Jurkat, Clone E6-1 (cell line): ENCODE results near the gene COX17.
A peak's percentile ranks its signal among the peaks of the same experiment; 100 is the strongest.

Source experiments
- DNase-seq: peaks from one replicate; pipeline ENCODE4 v3.0.0-alpha.2; 2011; ENCODE audit warnings: low read depth, low spot score
- H3K4me3 ChIP-seq: 2 replicates; pipeline ENCODE4 v1.5.1; 2011; ENCODE audit warnings: mild to moderate bottlenecking, low read length, control low read depth, moderate library complexity

Gene COX17

DNA sequence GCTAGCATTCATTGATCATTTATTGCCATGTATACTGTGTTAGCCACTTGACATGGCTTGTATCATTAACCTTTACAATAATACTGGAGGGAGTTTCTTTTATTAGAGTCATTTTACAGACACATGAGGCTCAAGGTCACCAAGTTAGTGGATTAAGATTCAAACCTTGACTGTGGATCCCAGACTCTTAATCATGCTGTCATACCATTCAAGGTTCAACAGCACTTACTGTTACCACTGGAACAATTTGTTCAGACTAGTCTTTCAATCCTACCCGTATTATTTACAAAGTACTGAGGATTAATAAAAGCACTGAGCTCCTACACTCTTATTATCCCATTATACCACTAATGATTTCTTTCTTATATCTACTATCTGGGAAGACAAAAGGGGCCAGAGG lies 1.2 kb downstream of the COX17 start:
- H3K4me3 ChIP-seq, result peak overlapping the region; percentile 63
- no peak for DNase-seq

DNA sequence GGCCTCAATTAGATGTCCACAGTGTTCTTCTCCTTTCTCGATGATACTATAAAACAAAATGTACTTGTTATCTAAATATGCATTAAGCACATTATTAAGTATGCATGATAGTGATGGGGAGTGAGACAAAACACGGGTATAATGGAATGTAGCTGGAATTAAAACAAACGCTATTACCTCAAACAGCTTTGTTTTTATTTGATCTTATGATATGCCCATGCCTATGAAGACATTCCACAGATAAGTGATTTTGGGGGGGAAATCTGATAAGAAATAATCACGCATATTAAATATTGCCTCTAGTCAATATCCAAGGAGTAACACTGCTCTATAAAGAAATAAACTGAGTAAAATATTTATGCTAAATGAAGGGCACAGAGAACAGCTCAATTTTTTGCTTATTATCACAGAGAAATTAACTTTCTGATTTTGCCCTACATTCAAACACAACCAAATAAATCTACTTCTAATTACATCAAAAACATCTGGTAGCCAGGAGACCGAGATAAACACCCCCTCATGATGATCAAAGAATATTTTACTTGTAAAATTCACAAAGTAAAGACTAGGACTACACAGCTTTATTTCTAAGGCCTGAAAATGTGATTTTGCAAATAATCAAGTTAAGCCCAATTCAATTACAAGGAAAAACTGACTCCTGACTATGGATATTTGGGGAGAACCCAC lies 1.9 kb downstream of the COX17 start:
- H3K4me3 ChIP-seq, result no peak overlapping the region
- no peak for DNase-seq

DNA sequence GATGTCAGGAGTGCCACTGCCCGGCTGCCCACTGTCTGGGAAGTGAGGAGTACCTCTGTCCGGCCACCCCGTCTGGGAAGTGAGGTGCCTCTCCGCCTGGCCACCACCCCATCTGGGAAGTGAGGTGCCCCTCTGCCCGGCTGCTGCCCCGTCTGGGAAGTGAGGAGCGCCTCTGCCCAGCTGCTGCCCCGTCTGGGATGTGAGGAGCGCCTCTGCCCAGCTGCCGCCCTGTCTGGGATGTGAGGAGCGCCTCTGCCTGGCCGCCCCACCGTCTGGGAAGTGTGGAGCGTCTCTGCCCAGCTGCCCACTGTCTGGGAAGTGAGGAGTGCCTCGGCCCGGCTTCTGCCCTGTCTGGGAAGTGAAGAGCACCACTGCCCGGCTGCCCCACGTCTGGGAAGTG lies 3.3 kb downstream of the COX17 start:
- no peak overlapping the region for H3K4me3 ChIP-seq
- DNase-seq, result no peak

DNA sequence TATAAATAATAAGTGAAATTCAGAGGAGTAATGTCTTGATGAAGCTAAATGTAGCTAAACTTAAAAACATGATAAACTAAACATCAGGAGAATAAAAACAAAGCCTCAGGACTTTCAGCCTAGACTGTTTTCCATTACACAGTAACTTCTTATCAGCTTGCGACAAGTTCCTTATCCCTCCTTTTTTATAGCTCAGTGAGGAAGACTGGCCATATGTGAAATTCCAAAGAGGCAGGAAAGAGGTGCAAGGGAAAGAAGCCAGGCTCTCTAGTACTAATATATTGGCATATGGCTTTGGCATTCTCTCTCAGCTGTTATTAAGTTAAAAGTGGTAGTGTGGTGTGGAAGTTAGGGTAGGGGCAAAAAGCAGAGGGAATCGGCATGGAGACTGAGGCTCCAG lies 4.4 kb downstream of the COX17 start:
- H3K4me3 ChIP-seq, result no peak overlapping the region
- no peak for DNase-seq

DNA sequence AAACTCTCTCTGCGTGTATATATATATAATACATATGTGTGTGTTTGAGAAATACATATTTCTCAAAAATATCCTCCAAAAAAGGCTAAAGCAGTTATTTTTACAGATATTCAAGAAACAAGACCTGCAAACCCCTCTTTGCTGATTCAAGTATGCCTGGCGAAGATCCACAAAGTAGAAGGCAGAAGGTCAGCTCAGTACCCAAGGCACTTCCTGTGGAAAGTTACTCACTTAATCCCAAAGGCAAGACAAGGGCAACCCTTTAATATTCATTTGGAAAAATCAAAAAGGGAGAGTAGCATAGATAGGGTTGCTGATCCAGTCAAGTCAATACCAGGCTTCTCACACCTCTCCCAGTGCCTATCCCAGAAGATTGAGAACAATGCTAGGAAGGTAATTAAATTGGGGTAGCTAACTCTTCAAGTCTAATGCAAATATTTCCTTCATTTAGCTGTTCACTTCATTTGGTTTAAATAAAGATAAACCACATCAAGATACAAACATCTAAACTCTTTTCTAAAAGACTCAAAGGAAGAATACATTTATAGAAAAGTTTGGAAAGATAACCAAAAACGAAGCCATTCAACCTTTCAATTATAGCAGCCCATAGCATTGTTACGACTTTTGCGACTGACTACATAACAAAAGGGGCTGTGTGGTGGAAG lies 7.2 kb downstream of the COX17 start:
- no peak for DNase-seq
- H3K4me3 ChIP-seq, result no peak overlapping the region

DNA sequence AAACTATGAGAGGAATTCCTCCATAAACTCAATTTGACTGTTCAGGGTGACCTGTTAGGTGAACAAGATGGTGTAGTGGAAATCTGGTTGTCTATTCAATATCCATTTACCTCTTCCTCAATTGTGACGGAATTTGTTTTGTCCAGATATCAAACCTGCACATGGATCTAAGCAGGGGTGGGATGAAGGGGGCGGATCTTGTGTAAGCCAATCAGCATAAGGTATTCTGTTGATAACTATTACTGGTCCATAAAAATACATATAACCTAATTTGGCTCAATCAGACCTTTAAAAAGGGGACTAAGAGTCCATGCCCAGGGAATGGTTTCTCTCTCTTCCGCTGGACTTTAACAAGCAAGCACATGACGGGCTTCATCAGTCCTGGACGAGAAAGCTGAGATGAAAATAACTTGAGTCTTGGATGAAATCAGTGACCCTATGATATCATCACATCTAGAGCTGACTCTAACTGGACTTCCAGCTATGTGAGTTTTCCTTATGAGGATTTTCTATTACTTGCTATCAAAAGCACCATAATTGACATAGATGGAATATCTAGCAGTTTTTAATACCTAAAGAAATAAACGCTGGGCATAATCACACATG lies 11.1 kb downstream of the COX17 start:
- no peak overlapping the region for H3K4me3 ChIP-seq

DNA sequence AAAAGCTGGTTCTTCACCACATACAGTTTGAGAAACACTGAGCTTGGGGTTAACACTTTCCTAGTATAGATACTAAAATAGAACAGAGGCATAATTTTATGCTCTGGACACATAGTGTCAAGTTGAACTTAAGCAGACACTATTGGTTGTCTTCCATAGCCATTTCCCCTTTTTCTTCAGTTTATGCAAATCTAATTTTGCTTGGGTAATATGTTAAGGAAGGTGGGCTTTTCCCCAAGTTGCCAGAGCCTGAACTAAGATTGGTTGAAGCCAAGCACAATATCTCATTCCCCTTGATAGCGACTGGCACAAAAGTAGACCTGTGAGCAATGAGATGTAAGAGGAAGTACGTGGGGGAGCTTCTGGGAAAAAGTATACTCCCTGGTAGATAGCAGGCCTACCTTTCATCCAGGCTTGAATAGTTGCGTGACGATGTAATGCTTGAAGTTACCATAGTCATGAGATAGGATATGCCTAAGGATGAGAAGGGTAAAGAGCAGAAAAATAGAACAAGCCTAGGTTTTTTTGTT lies 12.3 kb downstream of the COX17 start:
- no peak overlapping the region for H3K4me3 ChIP-seq
- DNase-seq, result no peak

More for the DNA sequence above, 11.1 kb downstream of the COX17 start:
- no peak for DNase-seq

DNA sequence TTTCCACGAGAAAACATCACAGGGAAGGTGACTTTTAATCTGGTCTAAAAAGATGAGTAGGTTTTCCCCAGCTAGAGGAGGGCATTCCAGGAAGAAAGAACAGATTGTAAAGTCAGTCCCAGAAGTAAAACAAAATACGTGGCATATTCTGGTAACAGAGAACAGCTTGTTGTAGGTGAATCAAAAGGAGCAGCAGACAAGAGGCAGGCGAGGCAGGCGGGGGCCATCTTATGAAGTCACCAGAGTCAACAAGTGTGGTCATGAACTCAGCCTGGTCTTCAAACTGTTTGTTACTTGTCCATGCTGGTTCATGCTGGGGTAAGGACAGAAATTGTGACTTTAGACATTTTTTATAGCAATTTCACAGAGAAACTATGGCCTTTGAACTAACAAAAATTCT lies 12.8 kb downstream of the COX17 start:
- no peak for DNase-seq

DNA sequence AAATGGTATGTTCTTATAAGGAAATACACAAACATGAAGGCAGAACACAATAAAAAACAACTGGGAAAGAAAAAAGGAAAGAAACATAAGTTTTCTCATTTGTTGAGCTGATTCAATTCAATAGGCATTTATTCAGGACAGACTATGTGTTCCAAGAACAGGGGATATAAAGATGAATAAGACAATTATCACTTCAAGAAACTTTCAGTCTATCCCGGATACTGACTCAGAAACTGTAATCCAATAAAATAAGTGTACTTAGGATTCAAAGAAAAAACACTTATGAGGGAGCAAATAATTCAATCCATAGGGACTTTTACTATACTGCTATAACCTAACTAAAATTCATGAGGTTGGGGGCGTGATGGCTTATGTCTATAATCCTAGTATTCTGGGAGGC lies 13.3 kb downstream of the COX17 start:
- no peak overlapping the region for H3K4me3 ChIP-seq
- DNase-seq, result no peak

More for the DNA sequence above, 12.8 kb downstream of the COX17 start:
- no peak overlapping the region for H3K4me3 ChIP-seq

DNA sequence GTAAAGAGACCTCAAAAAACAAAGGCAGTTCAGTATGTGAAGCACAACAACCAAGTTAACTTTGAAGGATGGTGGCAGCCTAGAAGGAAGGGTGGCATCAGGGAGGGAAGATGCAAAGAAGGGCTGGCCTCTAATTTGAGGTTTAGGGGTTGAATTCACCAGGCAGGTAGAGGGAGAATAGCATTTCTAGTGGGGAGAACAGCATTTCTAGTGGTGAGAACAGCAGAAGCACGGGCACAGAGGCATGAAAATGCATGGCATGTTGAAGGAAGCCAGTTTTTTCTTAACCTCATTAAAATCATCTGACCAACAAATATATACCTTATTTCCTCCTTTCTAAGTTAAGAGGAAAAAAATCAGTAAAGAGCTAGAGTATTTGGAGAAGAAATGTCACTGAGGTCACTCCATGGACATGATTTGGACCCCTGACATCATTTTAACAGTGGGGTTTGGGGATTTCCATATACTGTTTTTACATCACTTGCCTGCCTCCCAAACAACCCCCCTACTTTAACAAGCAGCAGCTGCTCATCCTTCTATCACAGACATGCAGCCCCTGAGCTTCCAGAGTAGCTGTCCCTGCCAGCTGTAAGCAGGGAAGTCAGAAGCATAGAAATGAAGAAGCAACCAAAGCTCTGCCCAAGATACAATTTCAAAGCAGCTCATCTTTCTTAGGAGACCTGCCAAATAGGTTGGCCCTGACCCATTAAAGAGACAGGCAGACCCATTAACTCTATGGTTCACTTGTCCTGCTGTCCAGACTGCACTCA lies 14.4 kb downstream of the COX17 start:
- H3K4me3 ChIP-seq, result no peak overlapping the region
- DNase-seq, result no peak

DNA sequence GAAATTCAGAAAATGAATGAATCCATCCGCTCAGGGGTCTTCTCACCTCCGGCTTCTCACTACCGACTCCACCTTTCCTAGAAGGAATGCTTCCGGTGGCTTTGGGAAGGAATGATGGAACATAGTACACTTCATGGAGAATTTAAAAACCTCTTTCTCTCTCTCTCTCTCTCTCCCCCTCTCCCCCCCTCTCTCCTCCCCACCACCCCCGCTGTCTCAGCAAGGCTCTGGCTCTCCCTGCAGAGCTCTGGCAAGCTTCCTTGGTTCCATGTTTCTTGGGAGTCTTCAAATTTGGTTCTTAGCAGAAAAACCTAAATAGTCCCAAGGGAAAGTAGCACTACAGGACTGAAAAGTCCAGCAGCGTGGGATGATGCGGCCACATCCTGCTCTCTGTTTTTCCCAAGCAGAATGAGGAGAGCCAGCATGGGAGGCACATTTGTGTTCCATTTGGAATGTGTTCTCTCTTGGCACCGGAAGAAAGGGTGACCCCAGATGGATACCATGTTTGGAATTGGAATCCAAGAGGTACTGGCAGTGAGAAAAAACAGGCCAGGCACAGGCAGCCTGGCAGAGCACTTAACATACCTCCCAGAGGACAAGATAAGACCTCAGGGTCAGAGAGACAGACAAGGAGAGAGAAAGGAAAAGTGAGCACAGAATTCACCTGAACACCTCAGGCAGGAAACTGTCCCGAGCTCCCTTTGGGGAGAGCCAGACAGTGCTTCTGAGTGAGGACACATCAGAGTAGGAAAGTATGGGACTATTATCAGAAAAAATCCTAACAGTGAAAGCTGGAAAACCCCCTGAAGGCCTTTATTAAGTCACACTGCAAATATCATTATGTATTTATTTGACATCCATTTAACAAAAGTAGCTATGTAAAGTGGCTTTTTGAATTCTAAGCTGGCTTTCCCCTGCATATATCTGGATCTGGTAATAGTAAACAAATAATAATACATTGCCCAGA lies 16.4 kb downstream of the COX17 start, which contains the start of gene POPDC2:
Gene POPDC2, minus strand, starts transcription at position 116 of the 967 bp plus-strand sequence. CDS start 166 bp downstream, outside the sequence.
- H3K4me3 ChIP-seq, result no peak within 1 kb of the TSS
- no peak for DNase-seq

DNA sequence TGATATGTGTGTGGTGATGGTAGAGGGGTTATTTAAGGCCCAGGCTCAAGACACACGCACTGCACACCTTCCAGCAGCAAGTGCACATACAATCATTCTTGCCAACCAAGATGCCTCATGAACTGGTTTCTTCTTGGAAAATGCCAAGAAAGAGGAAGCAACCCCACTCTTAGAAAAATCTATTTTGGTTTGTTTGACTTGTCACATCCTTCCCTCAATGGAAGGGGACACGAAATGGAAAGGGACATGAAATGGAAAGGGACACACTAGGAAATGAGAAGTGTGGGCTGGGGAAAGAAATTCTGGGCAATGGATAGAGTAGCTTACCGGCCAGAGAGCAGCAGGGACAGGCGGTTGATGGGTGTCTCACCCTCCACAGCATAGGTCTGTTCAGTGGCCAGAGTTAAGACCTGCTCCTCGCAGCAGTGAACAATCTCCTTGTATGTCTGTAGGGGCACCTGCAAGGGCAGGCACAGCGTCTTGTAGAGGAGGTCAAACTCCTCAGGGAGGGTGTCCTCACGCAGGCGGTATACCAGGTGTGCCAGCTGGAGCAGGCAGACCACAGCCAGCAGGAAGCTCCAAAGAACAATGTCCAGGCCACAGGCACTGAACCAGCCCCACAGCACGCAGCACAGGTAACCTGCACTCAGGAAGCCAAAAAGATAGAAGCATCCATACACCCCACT lies 17.5 kb downstream of the COX17 start:
- DNase-seq, result no peak
- no peak overlapping the region for H3K4me3 ChIP-seq

DNA sequence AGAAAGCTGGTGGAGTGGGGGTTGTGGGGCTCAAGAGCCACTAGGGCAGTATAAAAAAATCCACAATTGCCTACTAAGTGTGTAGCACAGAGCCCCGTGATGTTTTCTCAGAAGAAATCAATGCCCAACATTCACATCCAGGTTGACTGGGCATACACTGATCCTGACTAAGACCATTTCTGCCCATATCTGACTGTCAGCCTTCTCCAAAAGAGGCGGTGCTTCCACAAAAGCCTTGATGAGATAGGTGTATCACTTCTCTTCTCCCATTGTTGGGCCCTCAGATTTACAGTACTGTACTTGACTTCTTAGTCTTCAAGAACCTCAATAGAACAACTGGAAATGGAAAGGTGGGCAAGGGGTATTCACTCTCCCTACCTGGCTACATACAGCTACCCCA lies 18.2 kb downstream of the COX17 start:
- H3K4me3 ChIP-seq, result no peak overlapping the region
- DNase-seq, result no peak

DNA sequence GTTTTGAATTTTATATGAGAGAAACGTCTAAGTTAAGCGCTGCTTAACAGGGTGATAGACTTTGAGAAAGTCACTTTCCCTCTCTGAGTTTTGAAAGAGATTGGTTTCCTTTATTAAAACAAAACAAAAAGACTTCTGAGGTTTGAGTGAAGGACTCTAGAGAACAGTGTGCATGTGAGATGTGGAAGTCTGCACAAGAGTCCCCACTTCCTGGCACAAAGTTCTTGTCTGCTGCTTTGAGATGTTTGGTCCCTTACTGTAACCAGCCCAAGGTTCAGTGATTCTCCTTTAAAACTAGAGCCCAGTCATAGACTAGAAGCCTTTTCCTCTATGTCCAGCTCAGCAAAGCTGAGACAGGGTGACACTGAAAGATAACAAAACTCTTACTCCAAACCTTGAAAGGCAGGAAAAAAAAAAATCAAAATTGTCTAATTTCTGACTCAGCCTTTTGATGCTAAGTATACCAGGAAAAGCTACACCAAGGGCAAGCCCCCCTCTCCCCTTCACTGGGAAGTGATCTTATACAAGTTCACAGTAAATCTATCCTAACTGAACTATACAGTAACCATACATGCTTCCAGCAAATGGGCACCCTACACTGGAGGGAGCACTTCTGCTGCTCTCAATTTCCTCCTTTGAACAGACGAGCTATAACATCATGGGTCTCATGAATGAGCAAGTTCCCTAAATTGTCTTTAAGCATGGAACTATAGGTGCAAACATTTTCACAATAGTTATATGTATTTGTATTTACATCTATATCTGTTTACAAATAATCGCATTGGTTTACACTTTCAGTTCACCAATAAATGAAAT lies 19.1 kb downstream of the COX17 start:
- peak; percentile 24 for DNase-seq
- no peak overlapping the region for H3K4me3 ChIP-seq

DNA sequence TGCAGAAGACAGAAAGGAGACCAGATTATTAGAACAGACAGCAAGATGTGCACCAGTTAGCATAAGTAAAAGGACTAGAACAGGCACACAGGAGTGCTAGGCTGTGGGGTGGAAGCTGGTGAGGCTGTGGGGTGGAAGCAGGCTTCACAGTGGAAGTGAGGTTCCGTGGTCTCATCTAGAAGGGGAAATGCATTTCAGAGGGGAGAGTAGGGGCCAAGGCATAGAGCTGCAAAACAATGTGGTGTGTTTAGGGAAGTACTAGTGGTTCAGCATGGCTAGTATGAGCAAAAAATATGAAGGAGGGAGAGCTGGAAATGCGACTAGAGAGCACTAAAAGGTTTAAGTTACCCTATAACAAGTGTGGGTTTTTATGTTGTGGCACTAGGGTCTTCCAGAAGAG lies 23.3 kb downstream of the COX17 start:
- DNase-seq, result no peak
- H3K4me3 ChIP-seq, result no peak overlapping the region

DNA sequence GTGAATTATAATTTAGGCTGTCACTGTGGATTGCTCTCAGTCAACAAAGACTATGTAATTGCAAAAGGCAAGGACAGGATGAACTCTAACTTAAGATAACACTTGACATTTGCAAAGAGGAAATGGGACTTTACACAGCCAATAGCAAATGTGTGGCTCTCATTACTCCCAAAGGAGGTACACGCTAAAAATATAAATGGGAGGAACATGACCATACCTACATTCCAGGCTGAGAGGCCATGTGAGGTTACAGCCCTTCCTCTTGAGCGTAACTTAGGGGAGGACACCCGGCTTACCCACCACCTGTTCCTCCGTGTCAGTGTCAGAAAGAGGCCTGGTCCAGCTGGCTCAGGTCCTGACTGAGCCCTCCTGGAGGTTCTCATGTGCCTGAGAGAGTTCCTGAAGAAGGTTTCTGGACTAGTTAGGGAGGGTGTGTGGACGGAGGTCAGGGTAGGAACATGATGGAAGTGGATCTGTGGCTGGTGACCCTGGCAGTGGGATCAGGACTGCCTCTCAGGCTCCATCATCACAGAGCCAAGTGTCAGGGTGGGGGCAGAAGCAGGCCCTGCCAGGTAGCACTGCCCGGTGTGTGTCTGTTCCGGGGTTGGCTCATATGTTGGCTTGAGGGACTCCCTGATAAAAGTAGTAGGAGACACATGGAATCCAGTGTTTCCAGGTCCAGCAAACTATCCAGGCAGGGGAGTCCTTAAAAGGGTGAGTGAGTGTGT lies 24.7 kb downstream of the COX17 start:
- H3K4me3 ChIP-seq, result no peak overlapping the region
- DNase-seq, result no peak

DNA sequence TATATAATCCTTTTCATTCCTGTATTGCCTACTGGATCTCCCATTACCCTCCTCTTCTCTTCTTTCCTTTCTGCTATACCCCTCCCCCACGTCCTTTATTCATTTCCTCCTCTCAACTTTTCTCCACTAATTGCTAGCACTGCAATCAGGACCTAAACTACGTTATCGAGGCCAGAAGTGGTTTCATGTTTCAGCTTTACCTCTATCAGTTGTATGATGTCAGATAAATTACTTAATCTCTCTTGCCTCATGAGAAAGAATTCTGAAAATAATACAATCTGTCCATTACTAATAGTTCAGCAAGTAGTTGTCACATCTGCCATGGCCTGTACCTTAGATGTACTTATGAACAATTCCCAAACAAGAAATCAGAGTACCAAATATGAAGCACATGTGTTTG lies 27.4 kb downstream of the COX17 start:
- no peak overlapping the region for H3K4me3 ChIP-seq
- DNase-seq, result no peak
